Measurements from ENCODE around the gene WBP2. TPM values are rescaled to one million over a fixed set of nuclear protein-coding genes. Genes with fewer than 3 reads are reported as not detected.

Gene WBP2
- total RNA-seq, 1 donor: 31.1 TPM

GRCh38 chr17:75842963-75843576, 12.1 kb downstream of the WBP2 start:
- H3K79me2 ChIP-seq (ENCODE audit: insufficient read depth, low read length): no peaks in the 10 kb centered on the region
- no peaks in the 10 kb centered on the region for H4K20me1 ChIP-seq (ENCODE audit: insufficient read depth, low read length)
- H3K9me3 ChIP-seq (ENCODE audit: low read depth, low read length): no peaks in the 10 kb centered on the region
- no peak overlapping the region for H3K4me2 ChIP-seq (ENCODE audit: insufficient read depth, low read length)
- no peaks in the 10 kb centered on the region for H3K27me3 ChIP-seq (ENCODE audit: insufficient read depth, low read length)
- H3K4me3 ChIP-seq (ENCODE audit: insufficient read depth, low read length): no peak overlapping the region
- DNase-seq (ENCODE audit: insufficient read length, low spot score, missing footprints): peak; percentile 1
- peaks cover 21% of the 10 kb centered on the region for H3K36me3 ChIP-seq (ENCODE audit: insufficient read depth, low read length)
- H2AFZ ChIP-seq (ENCODE audit: low read length): no peak overlapping the region
- no peak overlapping the region for H3K27ac ChIP-seq (ENCODE audit: low read depth, low read length)
- no peaks in the 10 kb centered on the region for H3K4me1 ChIP-seq (ENCODE audit: insufficient read depth, low read length)
- no peak for TF ChIP-seq CTCF (IDR thresholded peaks at IDR 0.05; ENCODE audit: extremely low read depth, low read depth, low read length)

GRCh38 chr17:75842411-75842810, 12.7 kb downstream of the WBP2 start:
- no peak overlapping the region for H2AFZ ChIP-seq (ENCODE audit: low read length)
- no peak overlapping the region for H3K4me2 ChIP-seq (ENCODE audit: insufficient read depth, low read length)
- H3K79me2 ChIP-seq (ENCODE audit: insufficient read depth, low read length): no peaks in the 10 kb centered on the region
- no peaks in the 10 kb centered on the region for H3K9me3 ChIP-seq (ENCODE audit: low read depth, low read length)
- no peaks in the 10 kb centered on the region for H3K4me1 ChIP-seq (ENCODE audit: insufficient read depth, low read length)
- peak; percentile 76 for DNase-seq (ENCODE audit: insufficient read length, low spot score, missing footprints)
- H3K27ac ChIP-seq (ENCODE audit: low read depth, low read length): no peak overlapping the region
- H3K27me3 ChIP-seq (ENCODE audit: insufficient read depth, low read length): no peaks in the 10 kb centered on the region
- H3K4me3 ChIP-seq (ENCODE audit: insufficient read depth, low read length): no peak overlapping the region
- H4K20me1 ChIP-seq (ENCODE audit: insufficient read depth, low read length): no peaks in the 10 kb centered on the region
- peaks cover 15% of the 10 kb centered on the region for H3K36me3 ChIP-seq (ENCODE audit: insufficient read depth, low read length)
- no peak for TF ChIP-seq CTCF (IDR thresholded peaks at IDR 0.05; ENCODE audit: extremely low read depth, low read depth, low read length)

- Histone ChIP-seq H3K9me3 (ENCODE audit: low read depth, low read length) (no peaks in the 10 kb centered on the region), H3K36me3 (ENCODE audit: insufficient read depth, low read length) (no peaks in the 10 kb centered on the region), H3K4me1 (ENCODE audit: insufficient read depth, low read length) (no peaks in the 10 kb centered on the region), H2AFZ (ENCODE audit: low read length) (no peak overlapping the region), H3K27ac (ENCODE audit: low read depth, low read length) (no peak overlapping the region), H4K20me1 (ENCODE audit: insufficient read depth, low read length) (no peaks in the 10 kb centered on the region), H3K79me2 (ENCODE audit: insufficient read depth, low read length) (no peaks in the 10 kb centered on the region), H3K4me3 (ENCODE audit: insufficient read depth, low read length) (no peak overlapping the region), H3K27me3 (ENCODE audit: insufficient read depth, low read length) (no peaks in the 10 kb centered on the region), H3K4me2 (ENCODE audit: insufficient read depth, low read length) (no peak overlapping the region)
- TF ChIP-seq CTCF (IDR thresholded peaks at IDR 0.05; ENCODE audit: extremely low read depth, low read depth, low read length): no peak
- DNase-seq (ENCODE audit: insufficient read length, low spot score, missing footprints): no peak
Measured at GRCh38 chr17:75840799-75841164, 14.4 kb downstream of the WBP2 start.

- H3K4me1 ChIP-seq (ENCODE audit: insufficient read depth, low read length): no peaks in the 10 kb centered on the region
- H4K20me1 ChIP-seq (ENCODE audit: insufficient read depth, low read length): no peaks in the 10 kb centered on the region
- DNase-seq (ENCODE audit: insufficient read length, low spot score, missing footprints): peak; percentile 83
- no peaks in the 10 kb centered on the region for H3K9me3 ChIP-seq (ENCODE audit: low read depth, low read length)
- H3K36me3 ChIP-seq (ENCODE audit: insufficient read depth, low read length): no peaks in the 10 kb centered on the region
- no peak overlapping the region for H3K4me3 ChIP-seq (ENCODE audit: insufficient read depth, low read length)
- no peaks in the 10 kb centered on the region for H3K79me2 ChIP-seq (ENCODE audit: insufficient read depth, low read length)
- no peaks in the 10 kb centered on the region for H3K27me3 ChIP-seq (ENCODE audit: insufficient read depth, low read length)
- no peak for TF ChIP-seq CTCF (IDR thresholded peaks at IDR 0.05; ENCODE audit: extremely low read depth, low read depth, low read length)
- H3K27ac ChIP-seq (ENCODE audit: low read depth, low read length): no peak overlapping the region
- H2AFZ ChIP-seq (ENCODE audit: low read length): no peak overlapping the region
- no peak overlapping the region for H3K4me2 ChIP-seq (ENCODE audit: insufficient read depth, low read length)
Measured at GRCh38 chr17:75839942-75840798, 15.0 kb downstream of the WBP2 start.

Data from osteoblast (primary cell).